IMR-90 (cell line): ENCODE measurements around the gene EPN3. TPM values are rescaled to one million over a fixed set of nuclear protein-coding genes. Genes with fewer than 3 reads are reported as not detected.

Source experiments
- ATAC-seq: fragments of 200-7000 bp; cut with Tn5 transposase; 2 replicates; pipeline ENCODE4 v1.9.1; 2020; ENCODE audit warnings: low read depth, mild to moderate bottlenecking, moderate library complexity
- BruUV-seq: library from RNA; stranded (reverse); fragments of 400-500 nt; replicated peaks from 2 replicates; lab custom pipeline; 2021; lab: Mats Ljungman, UMichigan
- CTCF ChIA-PET: fragments of 300-600 bp; formaldehyde crosslinking; extraction: SDS; loops from one replicate; lab custom pipeline; 2021; ENCODE audit warnings: antibody characterized with exemption; lab: Yijun Ruan, JAX
- POLR2A ChIA-PET: fragments of 300-600 bp; sonication (Branson Sonifier 250); formaldehyde crosslinking; loops from one replicate; lab custom pipeline; 2022; ENCODE audit warnings: antibody characterized with exemption; ENCODE audit not compliant: unreplicated experiment; lab: Charles Lee
- DNase-seq: peaks from one replicate; pipeline ENCODE4 v3.0.0; 2013
- H2AFZ ChIP-seq: replicated peaks from 2 replicates; pipeline ENCODE3; 2013; ENCODE audit warnings: low read length, mild to moderate bottlenecking; ENCODE audit not compliant: poor library complexity
- H2AK5ac ChIP-seq: 2 replicates; pipeline ENCODE4 v1.6.1; 2013; ENCODE audit warnings: low read depth, low read length, inconsistent platforms
- H2AK9ac ChIP-seq: replicated peaks from 2 replicates; pipeline ENCODE3; 2013; ENCODE audit warnings: mild to moderate bottlenecking, low read depth, low read length, moderate library complexity; ENCODE audit not compliant: poor library complexity
- H2BK120ac ChIP-seq: 2 replicates; pipeline ENCODE4 v1.6.1; 2013; ENCODE audit warnings: low read depth, low read length, inconsistent platforms
- H2BK15ac ChIP-seq: 3 replicates; pipeline ENCODE4 v1.6.1; 2013; ENCODE audit warnings: low read depth, low read length, inconsistent platforms
- H2BK20ac ChIP-seq: 2 replicates; pipeline ENCODE4 v1.6.1; 2013; ENCODE audit warnings: low read depth, mild to moderate bottlenecking, inconsistent platforms, low read length, moderate library complexity
- H2BK5ac ChIP-seq: 2 replicates; pipeline ENCODE4 v1.6.1; 2013; ENCODE audit warnings: mild to moderate bottlenecking, low read depth, low read length, inconsistent platforms; ENCODE audit not compliant: poor library complexity, severe bottlenecking
- H3K14ac ChIP-seq: replicated peaks from 2 replicates; pipeline ENCODE4 v1.6.1; 2013; ENCODE audit warnings: low read depth, low read length, inconsistent platforms
- H3K18ac ChIP-seq: 2 replicates; pipeline ENCODE4 v1.6.1; 2013; ENCODE audit warnings: low read depth, low read length, control low read depth
- H3K23ac ChIP-seq: 2 replicates; pipeline ENCODE4 v1.6.1; 2013; ENCODE audit warnings: low read depth, low read length, inconsistent platforms
- H3K27ac ChIP-seq: 2 replicates; pipeline ENCODE4 v1.5.1; 2013; ENCODE audit warnings: mild to moderate bottlenecking, control low read depth, low read length; ENCODE audit not compliant: insufficient read depth
- H3K27me3 ChIP-seq: 2 replicates; pipeline ENCODE4 v1.6.1; 2013; ENCODE audit warnings: low read length; ENCODE audit not compliant: control insufficient read depth, insufficient read depth
- H3K36me3 ChIP-seq: 2 replicates; pipeline ENCODE4 v1.6.1; 2013; ENCODE audit warnings: low read length, mixed read lengths; ENCODE audit not compliant: control insufficient read depth, insufficient read depth
- H3K4ac ChIP-seq: 2 replicates; pipeline ENCODE4 v1.6.1; 2013; ENCODE audit warnings: low read depth, low read length, inconsistent platforms
- H3K4me1 ChIP-seq: 2 replicates; pipeline ENCODE4 v1.6.1; 2013; ENCODE audit warnings: low read length, mixed read lengths; ENCODE audit not compliant: control insufficient read depth, insufficient read depth
- H3K4me2 ChIP-seq: 2 replicates; pipeline ENCODE4 v1.6.1; 2013; ENCODE audit warnings: low read depth, mild to moderate bottlenecking, control low read depth, low read length, moderate library complexity
- H3K4me3 ChIP-seq: 2 replicates; pipeline ENCODE4 v1.5.1; 2013; ENCODE audit warnings: low read depth, mild to moderate bottlenecking, control low read depth, low read length, moderate library complexity; ENCODE audit not compliant: insufficient read depth
- H3K56ac ChIP-seq: 2 replicates; pipeline ENCODE4 v1.6.1; 2013; ENCODE audit warnings: low read length, inconsistent platforms; ENCODE audit not compliant: insufficient read depth; ENCODE audit errors: extremely low read depth
- H3K79me1 ChIP-seq, 2 experiments: 2 replicates each; pipeline ENCODE4 v1.6.1; 2013; ENCODE audit warnings: low read length in 2 of 2, inconsistent platforms in 1 of 2, low read depth in 1 of 2
- H3K9ac ChIP-seq: 2 replicates; pipeline ENCODE4 v1.6.1; 2013; ENCODE audit warnings: low read depth, low read length, control low read depth
- H3K9me1 ChIP-seq: 2 replicates; pipeline ENCODE4 v1.6.1; 2013; ENCODE audit warnings: low read length, inconsistent platforms; ENCODE audit not compliant: insufficient read depth
- H3K9me3 ChIP-seq: 2 replicates; pipeline ENCODE4 v1.6.1; 2013; ENCODE audit warnings: low read length; ENCODE audit not compliant: control insufficient read depth, insufficient read depth
- H4K20me1 ChIP-seq: 2 replicates; pipeline ENCODE4 v1.6.1; 2013; ENCODE audit warnings: low read length, inconsistent platforms; ENCODE audit not compliant: insufficient read depth
- H4K5ac ChIP-seq: 2 replicates; pipeline ENCODE4 v1.6.1; 2013; ENCODE audit warnings: mild to moderate bottlenecking, low read depth, low read length, control low read depth
- H4K8ac ChIP-seq, 2 experiments: 2 replicates each; pipeline ENCODE4 v1.6.1; 2013; ENCODE audit warnings: low read depth in 2 of 2, low read length in 2 of 2, control low read depth in 1 of 2, inconsistent platforms in 1 of 2
- H4K91ac ChIP-seq: 2 replicates; pipeline ENCODE4 v1.6.1; 2013; ENCODE audit warnings: low read depth, low read length, inconsistent platforms; ENCODE audit not compliant: insufficient read depth
- BHLHE40 ChIP-seq: fragments of 150-350 bp; IDR thresholded peaks from 2 replicates; pipeline ENCODE4 v1.6.1; 2016; ENCODE audit warnings: mild to moderate bottlenecking, low read depth, low read length
- CEBPB ChIP-seq: IDR thresholded peaks from 2 replicates; pipeline ENCODE4 v1.6.1; 2012; ENCODE audit warnings: low read depth, low read length, improper control_type of control experiment
- CHD1 ChIP-seq: IDR thresholded peaks from 2 replicates; pipeline ENCODE4 v1.6.1; 2012; ENCODE audit warnings: low read depth, low read length, improper control_type of control experiment
- FOS ChIP-seq: fragments of 150-350 bp; IDR thresholded peaks from 2 replicates; pipeline ENCODE4 v1.6.1; 2016; ENCODE audit warnings: low read depth, low read length
- MAFK ChIP-seq: IDR thresholded peaks from 2 replicates; pipeline ENCODE4 v1.6.1; 2012; ENCODE audit warnings: low read depth, low read length, improper control_type of control experiment
- MAZ ChIP-seq: IDR thresholded peaks from 2 replicates; pipeline ENCODE4 v1.6.1; 2012; ENCODE audit warnings: low read depth, mild to moderate bottlenecking, low read length, improper control_type of control experiment, moderate library complexity, borderline replicate concordance
- NFE2L2 ChIP-seq: fragments of 150-350 bp; IDR thresholded peaks from 2 replicates; pipeline ENCODE4 v1.6.1; 2016; ENCODE audit warnings: low read depth, mild to moderate bottlenecking, low read length
- RAD21 ChIP-seq: IDR thresholded peaks from 2 replicates; pipeline ENCODE4 v1.6.1; 2012; ENCODE audit warnings: low read length, improper control_type of control experiment
- RCOR1 ChIP-seq: IDR thresholded peaks from 2 replicates; pipeline ENCODE4 v1.6.1; 2012; ENCODE audit warnings: mild to moderate bottlenecking, low read length, improper control_type of control experiment; ENCODE audit not compliant: insufficient replicate concordance
- RFX5 ChIP-seq: IDR thresholded peaks from 2 replicates; pipeline ENCODE4 v1.8.0; 2012; ENCODE audit warnings: low read depth, mild to moderate bottlenecking, low read length, moderate library complexity
- SMC3 ChIP-seq: fragments of 150-350 bp; IDR thresholded peaks from 2 replicates; pipeline ENCODE4 v1.6.1; 2016; ENCODE audit warnings: low read depth, mild to moderate bottlenecking, antibody characterized with exemption, low read length, moderate library complexity
- WGBS, 2 experiments: methylation state at CpG; one replicate each; pipeline versions ENCODE4 v1.1.5 to v1.1.7; 2013; ENCODE audit warnings: missing lambda C conversion rate in 2 of 2; ENCODE audit not compliant: insufficient read length in 1 of 2; ENCODE audit errors: extremely low coverage in 2 of 2; 5-methylcytosine and 5-hydroxymethylcytosine counted together
- dilution Hi-C: fragments of 300-500 bp; cut with HindIII; formaldehyde crosslinking; loops from one replicate; pipeline ENCODE4 v1.14.3; 2018; ENCODE audit warnings: low sequenced_read_pairs; ENCODE audit not compliant: unreplicated experiment
- in situ Hi-C: fragments of 300-500 bp; cut with MboI; formaldehyde crosslinking; loops from 3 replicates; pipeline ENCODE4 v1.14.3; 2019; ENCODE audit warnings: low sequenced_read_pairs, inconsistent platforms, mixed read lengths
- intact Hi-C: fragments of 100-400 bp; cut with micrococcal nuclease; formaldehyde crosslinking; loops from 2 replicates; pipeline ENCODE4 v1.10.0; 2022
- polyA plus RNA-seq, 3 experiments: library from polyadenylated mRNA; depleted of rRNA; stranded (reverse); fragments of >200 nt; gene quantifications; 2 replicates each; pipeline ENCODE4 v1.2.3, GENCODE V29; 2012; ENCODE audit warnings: low replicate concordance in 1 of 3
- total RNA-seq: library from RNA; depleted of rRNA; stranded (reverse); fragments of >200 nt; gene quantifications from 2 replicates; pipeline ENCODE4 v1.2.3, GENCODE V29; 2012
- TF ChIP-seq, protein P1 (sequence below): conservative IDR thresholded peaks from 2 replicates; pipeline ENCODE4 v1.5.1; 2012; ENCODE audit warnings: mild to moderate bottlenecking, low read depth, low read length, improper control_type of control experiment
- TF ChIP-seq, protein P2 (sequence below): fragments of 150-350 bp; IDR thresholded peaks from 2 replicates; pipeline ENCODE4 v1.6.1; 2017; ENCODE audit warnings: mild to moderate bottlenecking, antibody characterized with exemption, low read length, low read depth
- TF ChIP-seq, protein P3 (sequence below): fragments of 150-350 bp; IDR thresholded peaks from 2 replicates; pipeline ENCODE4 v1.6.1; 2016; ENCODE audit warnings: low read depth, mild to moderate bottlenecking, low read length, moderate library complexity, borderline replicate concordance

Gene EPN3
- total and polyA plus RNA-seq, 2 of the 4 experiments (the other 2 are of a cell fraction): 0.09 TPM; not detected in 1

DNA sequence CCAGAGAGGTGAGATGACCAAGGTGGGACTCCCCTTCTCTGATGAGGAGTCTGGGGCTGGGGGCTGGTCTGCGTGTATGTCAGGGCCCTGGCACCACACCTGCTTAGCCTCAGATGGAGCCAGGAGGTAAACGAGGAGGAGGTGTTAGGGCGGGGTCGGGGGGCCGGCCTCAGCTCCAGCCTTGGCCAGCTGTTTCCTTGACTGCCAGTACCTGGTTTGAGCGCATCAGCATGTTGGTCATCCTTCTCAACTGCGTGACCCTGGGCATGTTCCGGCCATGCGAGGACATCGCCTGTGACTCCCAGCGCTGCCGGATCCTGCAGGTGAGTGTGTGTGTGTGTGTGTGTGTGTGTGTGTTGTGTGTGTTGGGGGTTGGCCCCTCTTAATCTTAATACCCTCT, 36.1 kb downstream of the EPN3 start:
- no peak overlapping the region for H3K18ac ChIP-seq
- H3K27me3 ChIP-seq: peaks cover 66% of the 10 kb centered on the region
- in situ Hi-C loops: loop anchor here (5.0 kb wide), 1 partner anchor 44 kb away; no protein-coding TSS in a partner anchor

More for the DNA sequence above, 36.1 kb downstream of the EPN3 start:
- H3K27ac ChIP-seq: no peak overlapping the region
- H3K4me2 ChIP-seq: no peak overlapping the region
- CTCF ChIA-PET: no interaction called here
- 80% methylated on average over 2 of the region's 12 CpGs; no CpG with 5 or more reads in 1 of the 2 experiments for WGBS, 2 experiments
- no peak overlapping the region for H4K5ac ChIP-seq
- DNase-seq (no peak), ATAC-seq (no peak)
- no peak for TF ChIP-seq SMC3
- TF ChIP-seq NFE2L2: no peak
- TF ChIP-seq FOS: no peak
- TF ChIP-seq, protein P1, sequence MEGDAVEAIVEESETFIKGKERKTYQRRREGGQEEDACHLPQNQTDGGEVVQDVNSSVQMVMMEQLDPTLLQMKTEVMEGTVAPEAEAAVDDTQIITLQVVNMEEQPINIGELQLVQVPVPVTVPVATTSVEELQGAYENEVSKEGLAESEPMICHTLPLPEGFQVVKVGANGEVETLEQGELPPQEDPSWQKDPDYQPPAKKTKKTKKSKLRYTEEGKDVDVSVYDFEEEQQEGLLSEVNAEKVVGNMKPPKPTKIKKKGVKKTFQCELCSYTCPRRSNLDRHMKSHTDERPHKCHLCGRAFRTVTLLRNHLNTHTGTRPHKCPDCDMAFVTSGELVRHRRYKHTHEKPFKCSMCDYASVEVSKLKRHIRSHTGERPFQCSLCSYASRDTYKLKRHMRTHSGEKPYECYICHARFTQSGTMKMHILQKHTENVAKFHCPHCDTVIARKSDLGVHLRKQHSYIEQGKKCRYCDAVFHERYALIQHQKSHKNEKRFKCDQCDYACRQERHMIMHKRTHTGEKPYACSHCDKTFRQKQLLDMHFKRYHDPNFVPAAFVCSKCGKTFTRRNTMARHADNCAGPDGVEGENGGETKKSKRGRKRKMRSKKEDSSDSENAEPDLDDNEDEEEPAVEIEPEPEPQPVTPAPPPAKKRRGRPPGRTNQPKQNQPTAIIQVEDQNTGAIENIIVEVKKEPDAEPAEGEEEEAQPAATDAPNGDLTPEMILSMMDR: no peak
- TF ChIP-seq RCOR1: no peak
- TF ChIP-seq, protein P2, sequence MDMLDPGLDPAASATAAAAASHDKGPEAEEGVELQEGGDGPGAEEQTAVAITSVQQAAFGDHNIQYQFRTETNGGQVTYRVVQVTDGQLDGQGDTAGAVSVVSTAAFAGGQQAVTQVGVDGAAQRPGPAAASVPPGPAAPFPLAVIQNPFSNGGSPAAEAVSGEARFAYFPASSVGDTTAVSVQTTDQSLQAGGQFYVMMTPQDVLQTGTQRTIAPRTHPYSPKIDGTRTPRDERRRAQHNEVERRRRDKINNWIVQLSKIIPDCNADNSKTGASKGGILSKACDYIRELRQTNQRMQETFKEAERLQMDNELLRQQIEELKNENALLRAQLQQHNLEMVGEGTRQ: no peak
- no peak for TF ChIP-seq CHD1
- TF ChIP-seq, protein P3, sequence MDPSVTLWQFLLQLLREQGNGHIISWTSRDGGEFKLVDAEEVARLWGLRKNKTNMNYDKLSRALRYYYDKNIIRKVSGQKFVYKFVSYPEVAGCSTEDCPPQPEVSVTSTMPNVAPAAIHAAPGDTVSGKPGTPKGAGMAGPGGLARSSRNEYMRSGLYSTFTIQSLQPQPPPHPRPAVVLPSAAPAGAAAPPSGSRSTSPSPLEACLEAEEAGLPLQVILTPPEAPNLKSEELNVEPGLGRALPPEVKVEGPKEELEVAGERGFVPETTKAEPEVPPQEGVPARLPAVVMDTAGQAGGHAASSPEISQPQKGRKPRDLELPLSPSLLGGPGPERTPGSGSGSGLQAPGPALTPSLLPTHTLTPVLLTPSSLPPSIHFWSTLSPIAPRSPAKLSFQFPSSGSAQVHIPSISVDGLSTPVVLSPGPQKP: no peak
- no peak for TF ChIP-seq CEBPB
- no peak for TF ChIP-seq RFX5
- TF ChIP-seq RAD21: no peak
- TF ChIP-seq MAFK: no peak
- no peak for TF ChIP-seq MAZ
- TF ChIP-seq BHLHE40: no peak
- no peak overlapping the region for H2AK5ac ChIP-seq
- H2AFZ ChIP-seq: no peak overlapping the region
- no peak overlapping the region for H2BK120ac ChIP-seq
- no peak overlapping the region for H2BK5ac ChIP-seq
- H3K56ac ChIP-seq: no peak overlapping the region
- no peak overlapping the region for H2AK9ac ChIP-seq
- no peak overlapping the region for H4K8ac ChIP-seq
- POLR2A ChIA-PET: no interaction called here
- no TSS peak for BruUV-seq
- peaks cover 3% of the 10 kb centered on the region; the same call in 1 of the 2 replicates for H4K20me1 ChIP-seq
- dilution Hi-C loops (no loop called here), intact Hi-C loops (no loop called here)
- no peak overlapping the region for H3K14ac ChIP-seq
- H3K9me1 ChIP-seq: no peaks in the 10 kb centered on the region
- H3K36me3 ChIP-seq: no peaks in the 10 kb centered on the region
- no peak overlapping the region for H3K23ac ChIP-seq
- H2BK15ac ChIP-seq: no peak overlapping the region
- peaks cover 5% of the 10 kb centered on the region; the same call in 1 of the 2 replicates for H3K4me1 ChIP-seq
- no peak overlapping the region for H3K9ac ChIP-seq
- H4K91ac ChIP-seq: no peak overlapping the region
- H2BK20ac ChIP-seq: no peak overlapping the region
- H3K4me3 ChIP-seq: no peak overlapping the region
- H3K4ac ChIP-seq: no peak overlapping the region
- no peaks in the 10 kb centered on the region for H3K79me1 ChIP-seq
- no peaks in the 10 kb centered on the region for H3K9me3 ChIP-seq
